ENCODE results near the gene NIBAN1.

- TF ChIP-seq CTCF (IDR thresholded peaks at IDR 0.05): no peak
- no peak for TF ChIP-seq POLR2A (IDR thresholded peaks at IDR 0.05)
- TF ChIP-seq EP300 (IDR thresholded peaks at IDR 0.05): no peak
Measured at GRCh38 chr1:184992271-184992670, 18.0 kb upstream of the NIBAN1 start.
